PC-9 (cell line): Measurements from ENCODE around the gene CRIP1. TPM values are rescaled to one million over a fixed set of nuclear protein-coding genes. Genes with fewer than 3 reads are reported as not detected.

Source experiments
- BruUV-seq: library from RNA; stranded (reverse); fragments of 400-500 nt; replicated peaks from 2 replicates; lab custom pipeline; 2021; lab: Mats Ljungman, UMichigan
- CTCF ChIA-PET: fragments of 300-600 bp; sonication (Branson Sonifier 250); formaldehyde crosslinking; loops from one replicate; lab custom pipeline; 2022; ENCODE audit warnings: antibody characterized with exemption; lab: Charles Lee
- POLR2A ChIA-PET: fragments of 300-600 bp; sonication (Branson Sonifier 250); formaldehyde crosslinking; loops from one replicate; lab custom pipeline; 2022; ENCODE audit warnings: antibody characterized with exemption; ENCODE audit not compliant: unreplicated experiment; lab: Charles Lee
- DNase-seq, 2 experiments: peaks; one replicate each; pipeline versions ENCODE4 v3.0.0 to v3.0.0-alpha.2; 2015 to 2022; ENCODE audit warnings: mixed read lengths in 1 of 2
- H2AFZ ChIP-seq: fragments of 200-600 bp; sonication (generic); 2 replicates; pipeline ENCODE4 v1.8.1; 2017; ENCODE audit warnings: antibody characterized with exemption
- H3F3A ChIP-seq: fragments of 200-600 bp; sonication (generic); 2 replicates; pipeline ENCODE4 v1.8.1; 2017; ENCODE audit warnings: antibody characterized with exemption, mild to moderate bottlenecking, low read depth; ENCODE audit not compliant: insufficient read depth
- H3K27ac ChIP-seq: fragments of 200-600 bp; sonication (generic); 2 replicates; pipeline ENCODE4 v1.6.1; 2016; ENCODE audit warnings: mixed run types
- H3K27me3 ChIP-seq: fragments of 200-600 bp; sonication (generic); 2 replicates; pipeline ENCODE4 v1.6.1; 2016; ENCODE audit warnings: low read depth, mixed run types; ENCODE audit not compliant: insufficient read depth
- H3K36me3 ChIP-seq: fragments of 200-600 bp; sonication (generic); 2 replicates; pipeline ENCODE4 v1.6.1; 2016; ENCODE audit warnings: low read depth, mixed run types
- H3K4me1 ChIP-seq: fragments of 200-600 bp; sonication (generic); replicated peaks from 2 replicates; pipeline ENCODE4 v1.6.1; 2016; ENCODE audit warnings: mixed run types; ENCODE audit not compliant: insufficient read depth
- H3K4me2 ChIP-seq: fragments of 200-600 bp; sonication (generic); 2 replicates; pipeline ENCODE4 v1.6.1; 2017; ENCODE audit warnings: mixed run types
- H3K4me3 ChIP-seq: fragments of 200-600 bp; sonication (generic); 2 replicates; pipeline ENCODE4 v1.6.1; 2016; ENCODE audit warnings: mixed run types
- H3K79me2 ChIP-seq: fragments of 200-600 bp; sonication (generic); 2 replicates; pipeline ENCODE4 v1.6.1; 2017; ENCODE audit warnings: low read depth, mixed run types
- H3K9me2 ChIP-seq: fragments of 200-600 bp; sonication (generic); 2 replicates; pipeline ENCODE4 v1.8.1; 2017; ENCODE audit warnings: mild to moderate bottlenecking; ENCODE audit not compliant: insufficient read depth
- H3K9me3 ChIP-seq: fragments of 200-600 bp; sonication (generic); 2 replicates; pipeline ENCODE4 v1.8.1; 2016; ENCODE audit warnings: low read depth; ENCODE audit not compliant: insufficient read depth
- H4K20me1 ChIP-seq: fragments of 200-600 bp; sonication (generic); 2 replicates; pipeline ENCODE4 v1.8.1; 2017; ENCODE audit not compliant: insufficient read depth
- CTCF ChIP-seq: fragments of 200-600 bp; sonication (generic); conservative IDR thresholded peaks from 2 replicates; pipeline ENCODE4 v1.6.1; 2017; ENCODE audit warnings: mixed run types, antibody characterized with exemption, mild to moderate bottlenecking, moderate library complexity
- EZH2 ChIP-seq: fragments of 200-600 bp; sonication (generic); IDR thresholded peaks from 2 replicates; pipeline ENCODE4 v1.8.0; 2017; ENCODE audit warnings: antibody characterized with exemption, low read depth
- intact Hi-C: fragments of 100-400 bp; cut with micrococcal nuclease; formaldehyde crosslinking; loops from one replicate; pipeline ENCODE4 v1.10.0; 2022; ENCODE audit not compliant: unreplicated experiment
- total RNA-seq: library from RNA; stranded (reverse); gene quantifications from 2 replicates; pipeline ENCODE4 v1.2.3, GENCODE V29; 2021

The CRIP1 gene
- total RNA-seq, 1 experiment from 2014 or later, result 296 TPM

- Histone ChIP-seq H3K4me2 (no peak overlapping the region), H3K79me2 (no peaks in the 10 kb centered on the region), H3K27me3 (no peaks in the 10 kb centered on the region), H3K9me3 (no peaks in the 10 kb centered on the region), H3F3A (peaks cover 21% of the 10 kb centered on the region), H3K27ac (no peak overlapping the region), H3K4me3 (no peak overlapping the region), H4K20me1 (no peaks in the 10 kb centered on the region), H3K4me1 (peaks cover 55% of the 10 kb centered on the region), H2AFZ (no peak overlapping the region), H3K9me2 (no peaks in the 10 kb centered on the region), H3K36me3 (no peaks in the 10 kb centered on the region)
- POLR2A ChIA-PET, result no interaction called here
- CTCF ChIA-PET, result no interaction called here
- intact Hi-C loops, result loop anchor here (5.0 kb wide), 2 partner anchors 183 to 513 kb away; partner anchors contain the start of gene BRF1
- TF ChIP-seq CTCF (no peak), EZH2 (no peak)
- no TSS peak for BruUV-seq
- DNase-seq, result no peak
These were observed 1.7 kb upstream of the CRIP1 start for GRCh38 chr14:105484997-105485393.

- Histone ChIP-seq H3K79me2 (no peaks in the 10 kb centered on the region), H3K36me3 (no peaks in the 10 kb centered on the region), H3K27me3 (no peaks in the 10 kb centered on the region), H3K9me3 (no peaks in the 10 kb centered on the region), H3K27ac (no peak overlapping the region), H3F3A (peaks cover 17% of the 10 kb centered on the region), H3K4me2 (no peak overlapping the region), H3K9me2 (no peaks in the 10 kb centered on the region), H4K20me1 (no peaks in the 10 kb centered on the region), H2AFZ (no peak overlapping the region), H3K4me3 (no peak overlapping the region), H3K4me1 (peaks cover 49% of the 10 kb centered on the region)
- TF ChIP-seq CTCF, result no peak
- no peak for TF ChIP-seq EZH2
- POLR2A ChIA-PET, result no interaction called here
- no TSS peak for BruUV-seq
- CTCF ChIA-PET, result no interaction called here
- peak; percentile 31 to 34 for DNase-seq
- intact Hi-C loops, result no loop called here
These were observed 935 bp upstream of the CRIP1 start for GRCh38 chr14:105485739-105486162.

- H3K4me3 ChIP-seq, result peak overlapping the region; percentile 50
- peak overlapping the region; percentile 76 for H3K4me2 ChIP-seq
- peaks cover 17% of the 10 kb centered on the region; the same call in 1 of the 2 replicates for H3F3A ChIP-seq
- no peaks in the 10 kb centered on the region for H3K36me3 ChIP-seq
- peak overlapping the region; percentile 73 for H2AFZ ChIP-seq
- peaks cover 4% of the 10 kb centered on the region for H4K20me1 ChIP-seq
- no peaks in the 10 kb centered on the region for H3K9me3 ChIP-seq
- no peaks in the 10 kb centered on the region for H3K9me2 ChIP-seq
- H3K27ac ChIP-seq, result no peak overlapping the region
- DNase-seq, result peak in 1 of 2 experiments; percentile 42
- BruUV-seq, result no TSS peak
- 0 out of 2 replicates have a peak, but pooled peaks cover 3% of the 10 kb centered on the region for H3K79me2 ChIP-seq
- ChIA-PET POLR2A (no interaction called here), CTCF (no interaction called here)
- TF ChIP-seq EZH2 (no peak), CTCF (no peak)
- intact Hi-C loops, result no loop called here
- peaks cover 41% of the 10 kb centered on the region for H3K4me1 ChIP-seq
- H3K27me3 ChIP-seq, result no peaks in the 10 kb centered on the region
These were observed 325 bp downstream of the CRIP1 start for GRCh38 chr14:105486974-105487448.
